ENCODE results near the gene BCKDHA. TPM values are rescaled to one million over a fixed set of nuclear protein-coding genes. Genes with fewer than 3 reads are reported as not detected.
A peak's percentile ranks its signal among the peaks of the same experiment; 100 is the strongest.

The BCKDHA gene
- total and polyA plus RNA-seq, 2 of the 4 experiments (the other 2 are of a cell fraction) = 7.6 to 7.7 TPM

GRCh38 chr19:41367848-41368301 is 29.7 kb upstream of the BCKDHA start:
- WGBS, 2 experiments (ENCODE audit: extremely low coverage in 2 of 2, insufficient read length in 1 of 2) = 18% methylated on average over 4 of the region's 6 CpGs; no CpG with 5 or more reads in 1 of the 2 experiments
- intact Hi-C loops (cut with micrococcal nuclease) (no loop called here), dilution Hi-C loops (cut with HindIII; ENCODE audit: low sequenced_read_pairs, unreplicated experiment) (no loop called here), in situ Hi-C loops (cut with MboI; ENCODE audit: low sequenced_read_pairs) (no loop called here)
- Histone ChIP-seq H3K9me1 (ENCODE audit: insufficient read depth, low read length) (peaks cover 7% of the 10 kb centered on the region; the same call in 1 of the 2 replicates), H3K14ac (replicated peaks; ENCODE audit: low read depth, low read length) (peak overlapping the region; percentile 76), H4K91ac (ENCODE audit: insufficient read depth, low read depth, low read length) (peak overlapping the region; percentile 94), H2BK120ac (ENCODE audit: low read depth, low read length) (peak overlapping the region; percentile 93), H3K4me3 (ENCODE audit: insufficient read depth, low read depth, low read length) (no peak overlapping the region), H2AFZ (replicated peaks; ENCODE audit: low read length, poor library complexity) (peak overlapping the region; percentile 64), H4K20me1 (ENCODE audit: insufficient read depth, low read length) (no peaks in the 10 kb centered on the region), H3K56ac (ENCODE audit: extremely low read depth, insufficient read depth, low read length) (peak overlapping the region; percentile 5), H2BK20ac (ENCODE audit: low read depth, low read length) (peak overlapping the region; percentile 80), H2AK5ac (ENCODE audit: low read depth, low read length) (peak overlapping the region; percentile 95), H4K5ac (ENCODE audit: low read depth, low read length) (peak overlapping the region; percentile 87), H3K23ac (ENCODE audit: low read depth, low read length) (peak overlapping the region; percentile 86), H3K36me3 (ENCODE audit: control insufficient read depth, insufficient read depth, low read length) (no peaks in the 10 kb centered on the region), H3K9ac (ENCODE audit: low read depth, low read length) (peak overlapping the region; percentile 33), H4K8ac (ENCODE audit: low read depth in 2 of 2, low read length in 2 of 2) (peak overlapping the region; percentile 46 to 88; a peak in 3 of 4 replicates), H2BK15ac (ENCODE audit: low read depth, low read length) (peak overlapping the region; percentile 72; the same call in 2 of the 3 replicates), H3K18ac (ENCODE audit: low read depth, low read length) (peak overlapping the region; percentile 84), H3K27me3 (ENCODE audit: control insufficient read depth, insufficient read depth, low read length) (no peaks in the 10 kb centered on the region), H3K4me2 (ENCODE audit: low read depth, low read length) (peak overlapping the region; percentile 24), H2BK5ac (ENCODE audit: low read depth, low read length, poor library complexity, severe bottlenecking) (peak overlapping the region; percentile 98), H2AK9ac (replicated peaks; ENCODE audit: low read depth, low read length, poor library complexity) (peak overlapping the region; percentile 70), H3K4me1 (ENCODE audit: control insufficient read depth, insufficient read depth, low read length) (peaks cover 16% of the 10 kb centered on the region), H3K4ac (ENCODE audit: low read depth, low read length) (peak overlapping the region; percentile 91), H3K79me1 (ENCODE audit: low read depth in 1 of 2, low read length in 2 of 2) (peaks cover 30 to 50% of the 10 kb centered on the region in 2 experiments), H3K27ac (ENCODE audit: insufficient read depth, low read length) (peak overlapping the region; percentile 96), H3K9me3 (ENCODE audit: control insufficient read depth, insufficient read depth, low read length) (no peaks in the 10 kb centered on the region)
- DNase-seq (peak; percentile 96), ATAC-seq (ENCODE audit: low read depth) (peak; percentile 51)
- TF ChIP-seq ELK1 (IDR thresholded peaks at IDR 0.05; ENCODE audit: borderline replicate concordance, low read depth, low read length) = no peak
- TF ChIP-seq CTCF (conservative IDR thresholded peaks at IDR 0.05; ENCODE audit: low read depth, low read length) = no peak
- no peak; the same call in 1 of the 2 replicates for TF ChIP-seq MAFK (IDR thresholded peaks at IDR 0.05; ENCODE audit: low read depth, low read length)
- TF ChIP-seq MAZ (IDR thresholded peaks at IDR 0.05; ENCODE audit: borderline replicate concordance, low read depth, low read length) = no peak
- no peak for TF ChIP-seq CHD1 (IDR thresholded peaks at IDR 0.05; ENCODE audit: low read depth, low read length)
- peak; percentile 80 for TF ChIP-seq NFE2L2 (IDR thresholded peaks at IDR 0.05; ENCODE audit: low read depth, low read length)
- 0 out of 2 replicates have a peak, but pooled peaks have one; percentile 21 for TF ChIP-seq POLR2A (IDR thresholded peaks at IDR 0.05; ENCODE audit: low read depth, low read length)
- TF ChIP-seq SMC3 (IDR thresholded peaks at IDR 0.05; ENCODE audit: low read depth, low read length) = no peak
- no peak for TF ChIP-seq MXI1 (IDR thresholded peaks at IDR 0.05; ENCODE audit: borderline replicate concordance, low read depth, low read length)
- TF ChIP-seq RCOR1 (IDR thresholded peaks at IDR 0.05; ENCODE audit: insufficient replicate concordance, low read length) = no peak
- TF ChIP-seq BHLHE40 (IDR thresholded peaks at IDR 0.05; ENCODE audit: low read depth, low read length) = no peak
- no peak for TF ChIP-seq RFX5 (IDR thresholded peaks at IDR 0.05; ENCODE audit: low read depth, low read length)
- peak; percentile 63; the same call in 1 of the 2 replicates for TF ChIP-seq FOS (IDR thresholded peaks at IDR 0.05; ENCODE audit: low read depth, low read length)
- no peak for TF ChIP-seq USF2 (IDR thresholded peaks at IDR 0.05; ENCODE audit: low read depth, low read length)
- no TSS peak for BruUV-seq (replicated peaks)
- CTCF ChIA-PET = no interaction called here
- POLR2A ChIA-PET (ENCODE audit: unreplicated experiment) = interaction anchor here (0.7 kb wide), 1 partner anchor 36 kb away, joined by 4 read pairs; no protein-coding TSS in a partner anchor
